Muscle of arm (tissue), 14 donors: Measurements from ENCODE around the gene NQO1. TPM values are rescaled to one million over a fixed set of nuclear protein-coding genes. Genes with fewer than 3 reads are reported as not detected.
"Not testable (repeated sequence)": the region's sequence is repeated elsewhere in the genome, so short reads cannot be mapped to it uniquely, and the experiment has no call there.

ENCODE experiments used
- DNase-seq: peaks from one replicate; pipeline ENCODE4 v3.0.0-alpha.2; 2013
- long read RNA-seq, 11 donors: transcript quantifications; one replicate each; lab custom pipeline, GENCODE V29; 2026
- polyA plus RNA-seq, 12 donors: library from polyadenylated mRNA; unstranded; fragments of 120-200 nt; gene quantifications; one replicate each; pipeline ENCODE4 v1.2.1, GENCODE V29; 2013; ENCODE audit not compliant: insufficient read length in 12 of 12

Gene NQO1
- 1 to 10 TPM in 11 of 12 donors, not detected in 1; 4.5 to 9.7 (median 6.7) TPM for polyA plus RNA-seq
- long read RNA-seq, donor 1, transcript NQO1-201 (6 exons, 2,912 nt), result major isoform, 15 of 22 reads
- long read RNA-seq, donor 1, partial matches to known transcripts, result 0 of 22 reads
- long read RNA-seq, donor 1, other reads (novel, unspliced or antisense), result 0 of 22 reads
- long read RNA-seq, donor 2, partial matches to known transcripts, result 0 of 3 reads
- long read RNA-seq, donor 2, other reads (novel, unspliced or antisense), result 0 of 3 reads
- long read RNA-seq, donor 3, result 0 reads
- long read RNA-seq, donor 4, partial matches to known transcripts, result 0 of 2 reads
- long read RNA-seq, donor 4, other reads (novel, unspliced or antisense), result 0 of 2 reads
- long read RNA-seq, donor 5, partial matches to known transcripts, result 0 of 2 reads
- long read RNA-seq, donor 5, other reads (novel, unspliced or antisense), result 0 of 2 reads
- long read RNA-seq, donor 6, partial matches to known transcripts, result 0 of 3 reads
- long read RNA-seq, donor 6, other reads (novel, unspliced or antisense), result 0 of 3 reads
- long read RNA-seq, donor 7, partial matches to known transcripts, result 0 of 2 reads
- long read RNA-seq, donor 7, other reads (novel, unspliced or antisense), result 0 of 2 reads
- long read RNA-seq, donor 8, partial matches to known transcripts, result 0 of 3 reads
- long read RNA-seq, donor 8, other reads (novel, unspliced or antisense), result 0 of 3 reads
- long read RNA-seq, donor 9, partial matches to known transcripts, result 0 of 1 reads
- long read RNA-seq, donor 9, other reads (novel, unspliced or antisense), result 0 of 1 reads
- long read RNA-seq, donor 10, partial matches to known transcripts, result 0 of 2 reads
- long read RNA-seq, donor 10, other reads (novel, unspliced or antisense), result 0 of 2 reads
- long read RNA-seq, donor 11, partial matches to known transcripts, result 0 of 1 reads
- long read RNA-seq, donor 11, other reads (novel, unspliced or antisense), result 0 of 1 reads

- peak; percentile 78 for DNase-seq
Measured at GRCh38 chr16:69726313-69727060, at the start of gene NQO1. NQO1 (minus strand) TSS chr16:69726560; CDS start chr16:69726439, 121 bp downstream.

- no peak for DNase-seq
Measured at GRCh38 chr16:69775563-69775962, 49.2 kb upstream of the NQO1 start.

- DNase-seq, result no peak
Measured at GRCh38 chr16:69773260-69773947, 47.0 kb upstream of the NQO1 start.

- DNase-seq, result no peak
Measured at GRCh38 chr16:69771651-69771967, 45.2 kb upstream of the NQO1 start.

- DNase-seq, result no peak
Measured at GRCh38 chr16:69769404-69769803, 43.0 kb upstream of the NQO1 start.

- peak; percentile 69 for DNase-seq
Measured at GRCh38 chr16:69768666-69769065, 42.3 kb upstream of the NQO1 start.

- DNase-seq, result no peak
Measured at GRCh38 chr16:69767459-69768229, 41.3 kb upstream of the NQO1 start.

- DNase-seq, result no peak
Measured at GRCh38 chr16:69763599-69763942, 37.2 kb upstream of the NQO1 start.

GRCh38 chr16:69762814-69763598 lies 36.6 kb upstream of the NQO1 start:
- peak; percentile 51 for DNase-seq

- DNase-seq, result peak; percentile 72
Measured at GRCh38 chr16:69761983-69762813, 35.8 kb upstream of the NQO1 start, which contains the start of gene WWP2. WWP2 (plus strand) TSS chr16:69762332; CDS start chr16:69787011, 24,679 bp downstream.

- DNase-seq, result not testable (repeated sequence)
Measured at GRCh38 chr16:69757375-69757774, 31.0 kb upstream of the NQO1 start.

- DNase-seq, result no peak
Measured at GRCh38 chr16:69756705-69757104, 30.3 kb upstream of the NQO1 start.

GRCh38 chr16:69754469-69755310 lies 28.3 kb upstream of the NQO1 start, which contains the start of gene NOB1:
NOB1 (minus strand) TSS chr16:69754926; CDS start chr16:69754910, 16 bp downstream.
- DNase-seq, result peak; percentile 98

- DNase-seq, result no peak
Measured at GRCh38 chr16:69754143-69754468, 27.7 kb upstream of the NQO1 start.

- no peak for DNase-seq
Measured at GRCh38 chr16:69748694-69749345, 22.5 kb upstream of the NQO1 start.

GRCh38 chr16:69747115-69747514 lies 20.8 kb upstream of the NQO1 start:
- no peak for DNase-seq

GRCh38 chr16:69745959-69746358 lies 19.6 kb upstream of the NQO1 start:
- no peak for DNase-seq
